Mesodermal cell (in vitro differentiated cells): Measurements from ENCODE around the gene HEATR5A.
"Not testable (repeated sequence)": the region's sequence is repeated elsewhere in the genome, so short reads cannot be mapped to it uniquely, and the experiment has no call there.

Source experiments
- H3K27ac ChIP-seq: 2 replicates; pipeline ENCODE4 v1.7.0; 2013; ENCODE audit warnings: mild to moderate bottlenecking, low read depth, low read length, moderate library complexity; ENCODE audit not compliant: severe bottlenecking
- H3K36me3 ChIP-seq: 2 replicates; pipeline ENCODE4 v1.7.1; 2013; ENCODE audit warnings: mild to moderate bottlenecking, low read length, moderate library complexity; ENCODE audit not compliant: control insufficient read depth, insufficient read depth
- H3K4me1 ChIP-seq: one replicate; pipeline ENCODE4 v1.7.1; 2013; ENCODE audit warnings: mild to moderate bottlenecking, low read length; ENCODE audit not compliant: insufficient read depth, control insufficient read depth, poor library complexity, severe bottlenecking
- H3K4me3 ChIP-seq: 2 replicates; pipeline ENCODE4 v1.7.0; 2013; ENCODE audit warnings: low read length, control low read depth, mild to moderate bottlenecking; ENCODE audit not compliant: insufficient read depth, poor library complexity, severe bottlenecking; ENCODE audit errors: extremely low read depth
- H3K9me3 ChIP-seq: 2 replicates; pipeline ENCODE4 v1.7.1; 2013; ENCODE audit warnings: mild to moderate bottlenecking, low read length, moderate library complexity; ENCODE audit not compliant: control insufficient read depth
- WGBS, 2 experiments: methylation state at CpG; one replicate each; pipeline ENCODE4 v1.1.5; 2013; ENCODE audit warnings: missing lambda C conversion rate in 2 of 2; ENCODE audit not compliant: insufficient coverage in 2 of 2; 5-methylcytosine and 5-hydroxymethylcytosine counted together

The HEATR5A gene

DNA sequence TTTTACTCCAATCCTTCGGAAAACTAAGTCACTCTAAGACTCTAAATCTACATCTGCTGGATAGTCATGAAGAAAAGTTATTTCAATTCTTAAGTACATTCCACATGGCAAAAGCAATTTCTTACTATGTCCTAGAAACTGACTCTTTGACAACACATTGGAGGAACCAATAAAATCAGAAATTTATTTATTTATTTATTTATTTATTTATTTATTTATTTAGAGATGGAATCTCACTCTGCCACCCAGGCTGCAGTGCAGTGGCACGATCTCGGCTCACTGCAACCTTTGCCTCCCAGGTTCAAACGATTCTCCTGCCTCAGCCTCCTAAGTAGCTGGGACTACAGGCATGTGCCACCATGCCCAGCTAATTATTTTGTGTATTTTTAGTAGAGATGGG lies 58.6 kb downstream of the HEATR5A start:
- peaks cover 22% of the 10 kb centered on the region for H3K36me3 ChIP-seq
- H3K4me3 ChIP-seq, H3K27ac ChIP-seq, H3K4me1 ChIP-seq, H3K9me3 ChIP-seq: not testable (repeated sequence)
- 93% methylated on average over 2 of the region's 4 CpGs; no CpG with 5 or more reads in 1 of the 2 experiments for WGBS, 2 experiments

DNA sequence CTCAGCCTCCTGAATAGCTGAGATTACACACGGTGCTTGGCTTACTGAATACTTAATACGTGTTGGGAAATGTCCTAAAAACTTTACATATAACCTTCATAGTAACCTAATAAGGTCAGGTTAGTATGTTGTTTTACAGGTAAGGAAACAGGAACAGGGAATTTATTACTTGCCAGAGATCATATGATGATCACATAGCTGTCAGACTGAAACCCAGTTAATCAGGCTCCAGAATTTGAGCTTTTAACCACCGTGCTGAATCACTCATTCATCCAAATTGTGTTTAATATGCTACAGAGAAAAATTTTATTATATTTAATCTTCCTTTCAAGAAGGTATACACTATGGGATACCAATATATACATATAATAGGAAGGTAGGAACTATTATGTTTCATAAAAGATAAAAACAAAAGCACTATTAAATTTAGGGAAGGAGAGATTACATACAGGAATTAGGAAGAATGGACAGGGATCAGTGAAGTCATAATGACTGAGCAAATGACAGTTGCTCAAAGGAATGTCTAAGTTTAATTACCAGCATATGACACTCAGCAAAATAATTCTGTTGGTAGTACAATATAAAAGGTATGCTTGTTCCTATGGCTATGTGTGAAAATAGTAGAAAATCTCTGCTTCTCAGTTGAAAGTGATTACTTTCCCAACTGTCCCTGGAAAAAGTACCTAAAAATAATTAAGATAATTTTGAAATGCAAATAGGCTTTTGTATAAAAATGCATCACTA lies 59.3 kb downstream of the HEATR5A start:
- no peak overlapping the region for H3K27ac ChIP-seq
- H3K4me3 ChIP-seq, result no peak overlapping the region
- peaks cover 22% of the 10 kb centered on the region for H3K36me3 ChIP-seq
- H3K4me1 ChIP-seq, result no peaks in the 10 kb centered on the region
- WGBS, 2 experiments, result no CpG with 5 or more reads among the region's 3 CpGs
- H3K9me3 ChIP-seq, result no peaks in the 10 kb centered on the region

DNA sequence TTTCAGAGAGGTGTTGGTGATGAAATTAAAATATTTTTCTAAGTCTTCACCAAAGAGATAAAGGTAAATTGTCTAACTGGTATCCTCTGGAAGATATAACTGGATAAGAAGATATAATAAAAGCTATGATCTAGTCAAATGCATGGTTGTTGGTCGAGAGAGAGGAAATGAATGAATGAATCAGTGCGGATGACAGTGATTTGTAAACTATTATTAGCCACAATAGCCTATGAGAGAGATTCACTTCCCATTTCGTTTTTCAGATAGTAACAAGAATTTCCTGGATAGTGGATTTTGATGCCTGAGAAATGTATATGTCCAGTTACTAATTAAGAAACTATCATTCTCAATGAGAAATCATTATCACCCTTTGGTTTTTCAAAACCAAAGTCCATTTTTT lies 63.1 kb downstream of the HEATR5A start:
- no peak overlapping the region for H3K4me3 ChIP-seq
- peaks cover 11% of the 10 kb centered on the region for H3K36me3 ChIP-seq
- H3K27ac ChIP-seq, result no peak overlapping the region
- H3K9me3 ChIP-seq, result no peaks in the 10 kb centered on the region
- 83 to 100% methylated on average over 2 of the region's 3 CpGs for WGBS, 2 experiments
- H3K4me1 ChIP-seq, result no peaks in the 10 kb centered on the region

DNA sequence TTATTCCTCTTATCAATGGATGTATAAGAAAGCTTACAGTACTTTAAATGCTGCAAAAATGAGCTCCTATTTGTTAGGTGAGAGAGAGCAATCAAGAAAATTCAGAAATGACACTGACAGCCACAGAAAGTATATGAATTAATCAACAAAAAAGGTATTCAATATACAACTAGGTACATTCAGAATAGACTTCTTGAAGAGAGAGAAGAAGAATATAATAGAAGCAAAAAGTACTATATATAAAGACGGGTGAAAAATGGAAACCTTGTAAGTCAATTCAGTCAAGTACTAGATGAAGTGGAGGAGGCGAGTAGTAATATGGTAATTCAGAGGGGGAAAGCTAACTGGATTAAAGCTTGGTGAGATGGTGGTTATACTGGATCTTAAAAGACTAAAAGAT lies 74.3 kb downstream of the HEATR5A start:
- Histone ChIP-seq H3K36me3 (peaks cover 35% of the 10 kb centered on the region), H3K4me3 (no peak overlapping the region), H3K9me3 (no peaks in the 10 kb centered on the region), H3K4me1 (no peaks in the 10 kb centered on the region), H3K27ac (no peak overlapping the region)
- WGBS, 2 experiments, result 92 to 100% methylated on average over 1 to 2 of the region's 2 CpGs

DNA sequence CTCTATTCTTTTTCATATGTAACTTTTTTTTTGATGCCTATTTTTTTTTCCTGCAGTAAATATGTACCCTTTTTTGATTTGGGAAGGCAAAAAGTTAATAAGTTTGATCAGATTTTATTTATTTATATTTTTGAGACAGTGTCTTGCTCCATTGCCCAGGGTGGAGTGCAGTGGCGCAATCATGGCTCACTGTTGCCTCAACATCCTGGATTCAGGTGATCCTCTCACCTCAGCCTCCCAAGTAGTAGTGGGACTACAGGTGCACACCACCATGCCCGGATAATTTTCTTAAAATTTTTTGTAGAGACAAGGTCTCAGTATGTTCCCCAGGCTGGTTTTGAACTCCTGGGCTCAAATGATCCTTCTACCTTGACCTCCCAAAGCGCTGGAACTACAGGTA lies 79.1 kb downstream of the HEATR5A start:
- peaks cover 43% of the 10 kb centered on the region for H3K36me3 ChIP-seq
- H3K9me3 ChIP-seq, result no peaks in the 10 kb centered on the region
- H3K27ac ChIP-seq, result no peak overlapping the region
- no peaks in the 10 kb centered on the region for H3K4me1 ChIP-seq
- 83 to 95% methylated on average over 2 of the region's 3 CpGs for WGBS, 2 experiments
- no peak overlapping the region for H3K4me3 ChIP-seq

DNA sequence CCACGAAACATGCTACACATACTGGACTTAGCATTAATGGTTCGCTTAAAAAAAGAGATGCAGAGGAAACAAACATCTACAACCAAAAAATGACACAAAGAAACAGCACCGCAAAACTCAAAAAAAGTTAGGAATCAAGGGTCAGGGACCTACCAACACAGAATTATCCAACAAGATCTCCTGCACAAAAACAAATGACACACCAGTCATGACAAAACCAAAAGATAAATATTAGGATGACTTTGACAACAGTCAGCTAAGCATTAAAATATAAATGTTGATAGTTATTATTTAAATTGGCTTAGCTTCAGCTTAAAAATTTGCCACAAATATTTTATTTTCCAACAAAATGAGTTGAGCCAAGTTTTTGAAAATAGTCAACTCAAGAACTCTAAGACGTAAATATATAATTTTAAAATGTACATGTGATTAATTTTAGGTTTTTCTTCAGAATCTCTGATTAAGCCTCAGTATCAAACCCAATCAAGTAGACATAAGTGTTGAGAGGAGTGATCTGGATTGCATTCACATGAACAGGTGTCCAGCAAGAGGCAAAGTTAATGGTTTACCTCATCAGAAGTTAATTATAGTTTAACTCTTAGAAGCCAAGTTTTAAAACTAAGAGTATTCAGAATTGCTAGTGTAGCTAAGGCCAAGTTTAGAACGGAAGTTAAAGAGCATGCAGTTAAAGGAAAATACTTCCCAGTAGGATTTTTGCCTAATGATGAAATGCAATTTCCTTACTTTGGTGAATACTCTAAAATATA lies 79.9 kb downstream of the HEATR5A start:
- Histone ChIP-seq H3K4me3 (no peak overlapping the region), H3K27ac (no peak overlapping the region), H3K36me3 (peaks cover 43% of the 10 kb centered on the region), H3K9me3 (no peaks in the 10 kb centered on the region), H3K4me1 (no peaks in the 10 kb centered on the region)
- WGBS, 2 experiments, result 100% methylated on average over 2 of the region's 5 CpGs; no CpG with 5 or more reads in 1 of the 2 experiments

DNA sequence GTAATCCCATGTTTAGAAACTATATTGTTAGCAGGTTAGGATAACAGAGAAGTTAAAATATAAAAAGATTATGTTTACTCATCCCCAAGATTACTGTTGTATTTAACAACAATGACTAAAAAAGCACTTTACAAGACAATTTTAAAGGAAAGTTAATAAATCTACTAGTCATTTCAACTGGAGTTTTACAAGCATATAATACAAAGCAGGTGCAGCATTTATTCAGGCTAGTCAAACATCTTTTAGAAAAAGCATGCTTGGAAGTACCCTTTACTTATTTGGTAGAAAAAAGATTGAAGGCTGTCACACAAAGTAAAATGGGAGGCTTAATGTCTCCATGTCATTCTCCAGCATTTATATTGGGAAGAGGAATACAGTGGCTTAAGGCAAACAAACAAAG lies 80.6 kb downstream of the HEATR5A start:
- Histone ChIP-seq H3K27ac (no peak overlapping the region), H3K4me3 (no peak overlapping the region), H3K4me1 (no peaks in the 10 kb centered on the region), H3K36me3 (peaks cover 42% of the 10 kb centered on the region), H3K9me3 (no peaks in the 10 kb centered on the region)

DNA sequence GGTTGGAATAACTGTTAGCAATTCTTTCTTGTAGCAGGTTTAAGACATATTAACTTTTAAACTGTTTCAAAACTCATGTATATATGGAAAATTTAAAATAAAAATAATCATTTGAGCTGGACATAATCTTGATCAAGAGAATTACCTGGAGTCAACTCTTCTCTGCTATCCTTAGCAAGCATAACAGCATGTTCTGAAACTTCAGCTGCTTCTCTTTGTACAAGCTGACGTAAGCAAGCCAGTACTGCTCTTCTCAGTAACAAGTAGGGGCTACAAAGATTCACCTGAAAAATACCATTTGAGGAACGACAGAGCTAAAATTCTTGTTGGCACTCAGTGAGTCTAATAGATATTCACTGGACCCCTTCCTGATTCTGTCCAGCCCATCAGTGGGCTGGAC lies 83.0 kb downstream of the HEATR5A start:
- no peaks in the 10 kb centered on the region for H3K9me3 ChIP-seq
- WGBS, 2 experiments, result 83 to 90% methylated on average over 2 of the region's 2 CpGs
- H3K36me3 ChIP-seq, result peaks cover 50% of the 10 kb centered on the region
- no peak overlapping the region for H3K27ac ChIP-seq
- H3K4me3 ChIP-seq, result no peak overlapping the region
- no peaks in the 10 kb centered on the region for H3K4me1 ChIP-seq

DNA sequence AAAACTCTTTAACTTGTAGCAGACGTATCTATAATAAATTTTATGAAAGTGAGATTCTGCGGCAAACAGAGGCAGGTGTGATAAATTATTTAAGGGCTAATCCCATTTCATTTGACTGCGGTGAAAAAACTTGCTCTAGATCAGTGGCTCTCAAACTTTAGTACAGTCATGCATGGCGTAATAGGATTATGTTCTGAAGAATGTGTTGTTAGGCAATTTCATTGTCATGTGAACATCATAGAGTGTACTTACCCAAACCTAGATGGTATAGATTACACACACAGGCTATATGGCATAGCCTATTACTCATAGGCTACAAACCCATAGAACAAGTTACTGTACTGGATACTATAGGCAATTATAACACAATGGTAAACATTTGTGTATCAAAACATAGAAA lies 83.7 kb downstream of the HEATR5A start:
- no peak overlapping the region for H3K27ac ChIP-seq
- no peak overlapping the region for H3K4me3 ChIP-seq
- H3K9me3 ChIP-seq, result no peaks in the 10 kb centered on the region
- 100% methylated on average over 2 of the region's 4 CpGs; no CpG with 5 or more reads in 1 of the 2 experiments for WGBS, 2 experiments
- H3K36me3 ChIP-seq, result peaks cover 46% of the 10 kb centered on the region
- no peaks in the 10 kb centered on the region for H3K4me1 ChIP-seq

DNA sequence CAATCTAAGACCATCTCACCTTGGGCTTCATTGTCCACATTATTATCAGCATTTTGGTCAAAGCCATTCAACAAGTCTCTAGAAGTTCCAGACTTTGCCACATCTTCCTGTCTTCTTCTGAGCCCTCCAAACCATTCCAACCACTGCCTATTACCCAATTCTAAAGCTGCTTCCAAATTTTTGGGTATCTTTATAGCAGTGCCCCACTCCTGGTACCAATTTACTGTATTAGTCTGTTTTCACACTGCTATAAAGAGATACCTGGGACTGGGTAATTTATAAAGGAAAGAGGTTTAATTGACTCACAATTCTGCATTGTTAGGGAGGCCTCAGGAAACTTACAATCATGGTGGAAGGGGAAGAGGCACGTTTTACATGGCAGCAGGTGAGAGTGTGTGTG lies 89.0 kb downstream of the HEATR5A start:
- WGBS, 2 experiments, result 78% methylated on average over 1 of the region's 1 CpG; no CpG with 5 or more reads in 1 of the 2 experiments
- H3K4me1 ChIP-seq, H3K27ac ChIP-seq, H3K4me3 ChIP-seq: not testable (repeated sequence)
- H3K9me3 ChIP-seq, result peaks cover 13% of the 10 kb centered on the region
- peaks cover 60% of the 10 kb centered on the region for H3K36me3 ChIP-seq
